GM12878 (cell line): Measurements from ENCODE around the gene SLC6A9. TPM values are rescaled to one million over a fixed set of nuclear protein-coding genes. Genes with fewer than 3 reads are reported as not detected.
A peak's percentile ranks its signal among the peaks of the same experiment; 100 is the strongest.

Experiments
- ATAC-seq: fragments of 200-7000 bp; cut with Tn5 transposase; 3 replicates; pipeline ENCODE4 v1.9.1; 2020; ENCODE audit warnings: mild to moderate bottlenecking, moderate library complexity
- BruUV-seq: library from RNA; stranded (reverse); fragments of 400-500 nt; replicated peaks from 2 replicates; lab custom pipeline; 2021; lab: Mats Ljungman, UMichigan
- CTCF ChIA-PET: fragments of 300-600 bp; sonication (Branson Sonifier 250); formaldehyde crosslinking; extraction: SDS; loops from one replicate; lab custom pipeline; 2021; ENCODE audit warnings: inconsistent platforms; lab: Yijun Ruan, JAX
- POLR2A ChIA-PET: fragments of 350-600 bp; formaldehyde crosslinking; extraction: SDS; loops from one replicate; lab custom pipeline; 2021; ENCODE audit warnings: inconsistent platforms; lab: Charles Lee
- RAD21 ChIA-PET: fragments of 300-600 bp; sonication (Branson Sonifier 250); formaldehyde crosslinking; loops from one replicate; lab custom pipeline; 2023; ENCODE audit warnings: antibody characterized with exemption; ENCODE audit not compliant: unreplicated experiment; lab: Charles Lee
- SMC1A ChIA-PET: fragments of 300-600 bp; sonication (Branson Sonifier 250); formaldehyde crosslinking; loops from one replicate; lab custom pipeline; 2023; ENCODE audit not compliant: unreplicated experiment, uncharacterized antibody; lab: Charles Lee
- DNase-seq: peaks from one replicate; pipeline ENCODE4 v3.0.0-alpha.2; 2011; ENCODE audit warnings: low read depth, low spot score
- FAIRE-seq: peaks from 3 replicates; lab custom pipeline; 2011; peaks lifted over from hg19 to GRCh38; lab: Jason Lieb, UNC
- H2AFZ ChIP-seq: 2 replicates; pipeline ENCODE4 v1.6.0; 2011; ENCODE audit warnings: low read depth, low read length, control low read depth; ENCODE audit not compliant: control insufficient read depth
- H3K27ac ChIP-seq: 2 replicates; pipeline ENCODE4 v1.5.1; 2011; ENCODE audit warnings: control low read depth; ENCODE audit not compliant: control insufficient read depth, insufficient read depth
- H3K27me3 ChIP-seq, 2 experiments: replicated peaks in 1 of 2; 2 replicates each; pipeline versions ENCODE4 v1.6.0 to v1.6.1; 2011; ENCODE audit warnings: low read length in 1 of 2; ENCODE audit not compliant: control insufficient read depth in 2 of 2, insufficient read depth in 2 of 2
- H3K36me3 ChIP-seq, 2 experiments: 2 replicates each; pipeline ENCODE4 v1.5.1; 2011; ENCODE audit warnings: low read length in 1 of 2; ENCODE audit not compliant: control insufficient read depth in 2 of 2, insufficient read depth in 2 of 2
- H3K4me1 ChIP-seq: 2 replicates; pipeline ENCODE4 v1.6.1; 2011; ENCODE audit warnings: mild to moderate bottlenecking, low read length, moderate library complexity, mixed read lengths; ENCODE audit not compliant: control insufficient read depth, insufficient read depth
- H3K4me2 ChIP-seq: 2 replicates; pipeline ENCODE4 v1.6.0; 2011; ENCODE audit warnings: control low read depth; ENCODE audit not compliant: control insufficient read depth, insufficient read depth
- H3K4me3 ChIP-seq: fragments of 200-600 bp; sonication (generic); 2 replicates; pipeline ENCODE4 v1.5.1; 2016
- H3K79me2 ChIP-seq: 2 replicates; pipeline ENCODE4 v1.6.0; 2011; ENCODE audit warnings: low read length; ENCODE audit not compliant: control insufficient read depth, insufficient read depth
- H3K9ac ChIP-seq: 2 replicates; pipeline ENCODE4 v1.8.0; 2011; ENCODE audit warnings: low read length, control low read depth, mixed read lengths; ENCODE audit not compliant: control insufficient read depth, insufficient read depth
- H3K9me3 ChIP-seq: replicated peaks from 3 replicates; pipeline ENCODE4 v1.5.1; 2011; ENCODE audit warnings: mild to moderate bottlenecking, low read length; ENCODE audit not compliant: control insufficient read depth, insufficient read depth
- H4K20me1 ChIP-seq: 2 replicates; pipeline ENCODE4 v1.6.0; 2011; ENCODE audit not compliant: control insufficient read depth, insufficient read depth
- TCF7 ChIP-seq: IDR thresholded peaks from 2 replicates; pipeline ENCODE4 v1.6.1; 2014; ENCODE audit warnings: antibody characterized with exemption, borderline replicate concordance
- WGBS: methylation state at CpG from one replicate; pipeline ENCODE4 v1.1.6; 2016; ENCODE audit warnings: low lambda C conversion rate; ENCODE audit not compliant: insufficient replicate concordance, insufficient coverage; ENCODE audit errors: missing lambda C conversion rate; 5-methylcytosine and 5-hydroxymethylcytosine counted together
- in situ Hi-C: fragments of 300-500 bp; cut with MboI; formaldehyde crosslinking; loops from 9 replicates; pipeline ENCODE4 v1.14.3; 2018; ENCODE audit warnings: mixed read lengths
- intact Hi-C: fragments of 100-400 bp; cut with micrococcal nuclease; formaldehyde crosslinking; loops from one replicate; pipeline ENCODE4 v1.14.2; 2022; ENCODE audit not compliant: unreplicated experiment
- polyA plus RNA-seq, 11 experiments: library from polyadenylated mRNA; depleted of rRNA in 4 of 11; unstranded in 6 of 11; stranded (reverse) in 5 of 11; fragments of >200 nt; fragmentation: Nextera tagmentation in 4 of 11; fragmentation: Illumina TruSeq in 1 of 11; extraction: Ambion mirVana in 4 of 11; extraction: Trizol in 1 of 11; gene quantifications; 1 replicate in 1 of 11; 2 replicates in 10 of 11; pipeline versions ENCODE4 v1.2.1 to v1.2.3, GENCODE V29; 2011 to 2016; ENCODE audit warnings: inconsistent platforms in 2 of 11, missing spikeins in 2 of 11, low read depth in 1 of 11
- total RNA-seq, 4 experiments: library from RNA; depleted of rRNA in 3 of 4; stranded (reverse); fragments of >200 nt in 3 of 4; fragmentation: Illumina TruSeq in 1 of 4; extraction: Trizol in 1 of 4; gene quantifications; 2 replicates each; pipeline versions ENCODE4 v1.2.1 to v1.2.3, GENCODE V29; 2013 to 2021
- TF ChIP-seq, protein P1 (sequence below): IDR thresholded peaks from 2 replicates; pipeline ENCODE4 v1.6.1; 2011; ENCODE audit warnings: borderline replicate concordance, low read depth, mild to moderate bottlenecking, moderate library complexity, low read length; ENCODE audit not compliant: insufficient read depth, poor library complexity, severe bottlenecking

Gene SLC6A9
- total and polyA plus RNA-seq, 10 of the 15 experiments (the other 5 are each of a cell fraction or from before 2014, with no cell fraction given): 0.02 to 2.0 (median 0.63) TPM

DNA sequence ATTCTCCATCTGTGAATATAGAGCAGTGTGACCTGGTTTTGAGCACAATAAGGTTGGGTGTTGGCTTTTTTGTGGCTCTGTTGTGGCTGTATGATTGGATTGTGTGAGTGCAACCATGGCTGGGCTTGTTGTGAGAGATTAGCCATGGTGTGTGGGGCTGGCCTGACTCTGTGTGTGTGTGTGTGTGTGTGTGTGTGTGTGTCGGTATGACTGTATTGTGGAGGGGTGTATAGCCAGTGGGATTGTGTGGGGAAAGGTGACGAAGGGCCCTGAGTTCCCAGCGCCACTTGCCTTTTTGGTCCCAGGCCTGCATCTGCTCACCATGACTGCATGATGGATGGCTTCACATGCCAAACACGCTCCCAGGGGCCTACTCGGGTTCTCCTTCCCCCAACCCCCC, 5.9 kb upstream of the SLC6A9 start:
- ChIA-PET SMC1A (interaction anchor here (0.6 to 3.4 kb wide), 15 partner anchors 10 to 558 kb away, joined by 3 to 37 read pairs (median 4); no protein-coding TSS in a partner anchor), POLR2A (no interaction called here), RAD21 (interaction anchor here (0.7 to 4.5 kb wide), 8 partner anchors 12 to 274 kb away, joined by 3 to 39 read pairs (median 4); partner anchors contain the start of gene IPO13), CTCF (interaction anchor here (0.6 to 8.9 kb wide), 24 partner anchors 10 to 798 kb away, joined by 3 to 167 read pairs (median 4); partner anchors contain the start of gene DPH2)
- Histone ChIP-seq H3K9ac (no peak overlapping the region), H3K4me1 (peaks cover 9% of the 10 kb centered on the region; the same call in 1 of the 2 replicates), H3K9me3 (no peaks in the 10 kb centered on the region), H3K4me3 (no peak overlapping the region), H3K27me3 (no peaks in the 10 kb centered on the region), H3K36me3 (no peaks in the 10 kb centered on the region), H4K20me1 (no peaks in the 10 kb centered on the region), H3K79me2 (no peaks in the 10 kb centered on the region), H2AFZ (no peak overlapping the region), H3K4me2 (no peak overlapping the region), H3K27ac (no peak overlapping the region)
- WGBS: 56% methylated on average over 5 of the region's 5 CpGs
- BruUV-seq: no TSS peak
- TF ChIP-seq, protein P1, sequence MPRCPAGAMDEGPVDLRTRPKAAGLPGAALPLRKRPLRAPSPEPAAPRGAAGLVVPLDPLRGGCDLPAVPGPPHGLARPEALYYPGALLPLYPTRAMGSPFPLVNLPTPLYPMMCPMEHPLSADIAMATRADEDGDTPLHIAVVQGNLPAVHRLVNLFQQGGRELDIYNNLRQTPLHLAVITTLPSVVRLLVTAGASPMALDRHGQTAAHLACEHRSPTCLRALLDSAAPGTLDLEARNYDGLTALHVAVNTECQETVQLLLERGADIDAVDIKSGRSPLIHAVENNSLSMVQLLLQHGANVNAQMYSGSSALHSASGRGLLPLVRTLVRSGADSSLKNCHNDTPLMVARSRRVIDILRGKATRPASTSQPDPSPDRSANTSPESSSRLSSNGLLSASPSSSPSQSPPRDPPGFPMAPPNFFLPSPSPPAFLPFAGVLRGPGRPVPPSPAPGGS: peak; percentile 65
- no peak for TF ChIP-seq TCF7
- FAIRE-seq (no peak), DNase-seq (no peak), ATAC-seq (no peak)
- intact Hi-C loops (loop anchor here (5.0 kb wide), 1 partner anchor 90 kb away; the partner anchor contains the start of gene IPO13), in situ Hi-C loops (loop anchor here (10.0 kb wide), 1 partner anchor 272 kb away; no protein-coding TSS in a partner anchor)
